HFF-Myc (cell line): ENCODE data around the gene SERGEF.
A peak's percentile ranks its signal among the peaks of the same experiment; 100 is the strongest.

Experiments
- DNase-seq: peaks from one replicate; pipeline ENCODE4 v3.0.0-alpha.2; 2011; ENCODE audit warnings: low read depth; ENCODE audit errors: extremely low read depth
- H3K4me3 ChIP-seq: replicated peaks from 2 replicates; pipeline ENCODE4 v1.5.1; 2011; ENCODE audit warnings: low read depth, mild to moderate bottlenecking, control low read depth, low read length
- TF ChIP-seq, protein P1 (sequence below): IDR thresholded peaks from 2 replicates; pipeline ENCODE4 v1.5.1; 2012; ENCODE audit warnings: mild to moderate bottlenecking, low read depth, low read length, control low read depth; ENCODE audit errors: missing control alignments

SERGEF gene

DNA sequence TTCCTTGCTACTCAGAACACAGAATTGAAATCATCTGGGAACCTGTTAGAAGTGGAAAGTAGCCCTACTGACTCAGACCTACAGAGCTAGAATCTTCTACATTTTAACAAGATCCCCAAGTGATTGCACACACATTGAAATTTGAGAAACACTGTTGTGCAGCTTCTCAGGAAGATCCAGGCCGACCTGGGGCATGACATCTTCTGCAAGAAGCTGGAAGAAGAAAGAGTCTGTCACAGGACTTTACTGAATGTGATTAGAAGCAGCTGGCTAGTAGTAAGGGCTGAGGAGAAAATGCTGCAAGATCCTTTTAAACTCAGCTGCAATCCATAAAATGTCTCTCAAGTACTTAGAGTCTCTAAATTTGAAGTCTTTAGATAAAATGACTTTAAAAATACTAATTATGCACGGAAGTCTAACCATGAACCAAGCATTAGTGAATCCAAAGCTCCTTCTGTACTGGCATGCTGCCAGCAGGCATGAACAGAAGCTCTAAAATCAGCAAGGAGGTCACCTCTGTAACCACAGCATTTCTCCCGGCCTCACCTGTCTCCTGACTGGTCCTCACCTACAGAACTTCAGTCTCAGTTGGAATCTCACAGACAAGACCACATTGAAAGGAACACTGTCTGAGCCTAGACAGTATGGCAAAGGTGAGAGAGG is 85.0 kb downstream of the SERGEF start:
- H3K4me3 ChIP-seq: no peak overlapping the region
- TF ChIP-seq, protein P1, sequence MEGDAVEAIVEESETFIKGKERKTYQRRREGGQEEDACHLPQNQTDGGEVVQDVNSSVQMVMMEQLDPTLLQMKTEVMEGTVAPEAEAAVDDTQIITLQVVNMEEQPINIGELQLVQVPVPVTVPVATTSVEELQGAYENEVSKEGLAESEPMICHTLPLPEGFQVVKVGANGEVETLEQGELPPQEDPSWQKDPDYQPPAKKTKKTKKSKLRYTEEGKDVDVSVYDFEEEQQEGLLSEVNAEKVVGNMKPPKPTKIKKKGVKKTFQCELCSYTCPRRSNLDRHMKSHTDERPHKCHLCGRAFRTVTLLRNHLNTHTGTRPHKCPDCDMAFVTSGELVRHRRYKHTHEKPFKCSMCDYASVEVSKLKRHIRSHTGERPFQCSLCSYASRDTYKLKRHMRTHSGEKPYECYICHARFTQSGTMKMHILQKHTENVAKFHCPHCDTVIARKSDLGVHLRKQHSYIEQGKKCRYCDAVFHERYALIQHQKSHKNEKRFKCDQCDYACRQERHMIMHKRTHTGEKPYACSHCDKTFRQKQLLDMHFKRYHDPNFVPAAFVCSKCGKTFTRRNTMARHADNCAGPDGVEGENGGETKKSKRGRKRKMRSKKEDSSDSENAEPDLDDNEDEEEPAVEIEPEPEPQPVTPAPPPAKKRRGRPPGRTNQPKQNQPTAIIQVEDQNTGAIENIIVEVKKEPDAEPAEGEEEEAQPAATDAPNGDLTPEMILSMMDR: no peak
- peak; percentile 71 for DNase-seq

DNA sequence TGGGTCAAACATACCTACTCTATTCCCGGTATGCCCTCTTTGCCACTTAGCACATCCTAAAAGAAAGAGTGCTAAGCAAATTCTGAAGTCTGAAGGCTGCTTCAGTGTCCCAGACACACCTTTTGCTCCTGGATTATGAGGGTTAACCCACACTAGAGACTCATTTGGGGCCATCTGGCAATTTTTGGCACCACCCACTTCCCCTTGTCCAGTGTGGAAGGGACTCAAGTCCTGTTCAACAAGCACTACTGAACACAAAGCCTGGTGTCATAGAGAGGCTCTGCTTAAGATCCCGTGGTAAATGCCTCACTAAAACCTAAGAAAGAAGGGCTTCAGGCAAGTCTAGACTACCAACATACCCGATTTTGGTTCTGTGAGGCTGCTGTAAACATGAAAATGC is 85.8 kb downstream of the SERGEF start:
- DNase-seq: no peak
- TF ChIP-seq, protein P1: no peak
- H3K4me3 ChIP-seq: no peak overlapping the region

DNA sequence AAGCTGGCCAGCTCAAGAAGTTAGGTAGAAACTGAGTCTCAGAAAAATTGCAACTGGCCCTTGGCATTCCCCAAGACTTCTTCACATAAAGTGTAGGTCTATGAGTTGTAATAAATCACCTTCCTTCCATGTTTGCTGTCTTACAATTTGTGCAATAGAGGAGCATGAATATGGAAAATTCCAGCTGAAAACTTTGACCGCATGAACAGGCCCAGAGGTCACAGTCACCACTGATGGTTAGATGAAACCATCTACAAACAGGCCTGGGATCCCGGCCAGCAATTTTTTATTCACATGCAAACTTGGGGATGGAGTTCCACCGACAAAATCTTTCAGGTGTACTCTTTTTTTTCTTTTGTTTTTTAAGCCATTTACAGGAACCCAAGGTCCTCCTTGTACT is 88.1 kb downstream of the SERGEF start:
- no peak overlapping the region for H3K4me3 ChIP-seq
- no peak for DNase-seq
- TF ChIP-seq, protein P1: no peak

DNA sequence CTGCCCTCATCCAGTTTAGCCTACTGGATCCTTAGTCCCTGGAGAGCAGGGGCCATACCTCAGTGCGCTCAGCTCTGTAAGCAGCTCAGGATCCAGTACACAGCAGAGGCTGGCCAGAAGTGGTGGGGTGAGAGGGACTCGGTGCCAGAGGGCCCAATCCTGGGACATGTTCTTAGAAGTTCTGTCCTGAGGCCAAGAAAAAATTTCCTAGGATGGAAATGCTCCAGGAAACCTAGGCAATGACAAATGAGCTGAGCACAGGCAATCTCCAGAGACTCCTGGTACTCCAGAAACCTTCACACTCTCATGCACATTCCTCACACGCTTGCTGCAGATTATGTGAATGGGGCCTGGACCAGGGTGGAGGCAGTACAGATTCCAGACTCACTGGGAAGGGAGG is 89.6 kb downstream of the SERGEF start:
- no peak overlapping the region for H3K4me3 ChIP-seq
- no peak for DNase-seq
- TF ChIP-seq, protein P1: no peak

DNA sequence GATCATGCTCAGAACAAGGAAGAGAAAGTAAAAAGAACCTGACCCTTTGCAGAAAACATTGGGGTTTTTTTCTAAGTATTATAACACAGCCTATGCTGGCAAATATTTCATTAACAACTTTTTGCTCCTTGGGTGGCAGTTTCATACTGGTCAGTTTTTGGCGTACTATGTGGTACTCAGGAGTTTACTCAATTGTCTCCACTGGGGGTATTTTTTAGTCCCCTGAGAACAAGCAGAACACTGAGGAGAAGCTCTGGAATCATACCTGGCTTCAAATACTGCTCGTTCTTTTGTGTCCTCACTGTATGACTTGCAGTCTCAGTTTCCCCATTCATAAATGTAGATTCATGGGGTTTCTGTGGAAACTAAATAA is 90.4 kb downstream of the SERGEF start:
- DNase-seq: no peak
- TF ChIP-seq, protein P1: no peak

DNA sequence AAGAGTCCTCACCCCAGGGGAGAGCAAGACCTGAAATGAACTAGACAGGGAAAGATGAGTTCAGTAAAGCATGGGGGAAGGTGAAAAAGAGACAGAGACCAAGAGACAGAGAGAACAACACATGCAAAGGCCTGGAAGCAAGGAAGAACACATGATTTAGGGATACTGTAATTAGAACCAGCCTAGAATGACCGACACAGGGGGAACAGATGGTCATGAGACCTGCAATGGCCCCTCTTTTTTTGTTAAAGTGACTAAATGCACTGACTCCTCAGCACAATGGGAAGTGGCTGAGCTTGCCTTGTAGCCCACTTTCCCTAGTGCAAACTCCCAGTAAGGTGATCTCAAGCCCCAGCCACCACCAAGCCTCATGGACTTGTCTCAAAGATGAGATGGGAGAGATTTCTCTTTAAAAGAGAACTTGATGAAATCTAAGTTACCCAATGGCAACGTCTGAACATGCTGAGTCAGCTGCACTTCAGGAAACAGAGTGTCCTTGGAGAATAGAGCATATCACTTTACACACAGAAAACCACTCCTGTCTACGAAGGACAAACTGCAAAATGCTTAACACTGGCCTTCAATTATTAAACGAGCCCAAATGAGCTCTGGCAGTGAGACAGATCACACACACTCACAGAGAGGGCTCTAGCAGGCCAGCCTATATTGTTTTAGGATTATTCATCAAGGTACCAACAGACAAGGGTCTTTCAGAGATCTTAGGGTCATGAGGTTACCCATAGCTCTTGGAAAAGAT is 91.0 kb downstream of the SERGEF start:
- no peak overlapping the region for H3K4me3 ChIP-seq
- DNase-seq: peak; percentile 20
- TF ChIP-seq, protein P1: no peak

More for the DNA sequence above, 90.4 kb downstream of the SERGEF start:
- H3K4me3 ChIP-seq: no peak overlapping the region
